GM18907 (cell line): ENCODE data around the gene CEACAM7.
"Not testable (repeated sequence)": the region's sequence is repeated elsewhere in the genome, so short reads cannot be mapped to it uniquely, and the experiment has no call there.

ENCODE experiments used
- ATAC-seq: cut with Tn5 transposase; IDR thresholded peaks from one replicate; pipeline ENCODE4 v1.9.1; 2021; ENCODE audit warnings: mild to moderate bottlenecking, moderate library complexity; ENCODE audit not compliant: unreplicated experiment

The CEACAM7 gene

DNA sequence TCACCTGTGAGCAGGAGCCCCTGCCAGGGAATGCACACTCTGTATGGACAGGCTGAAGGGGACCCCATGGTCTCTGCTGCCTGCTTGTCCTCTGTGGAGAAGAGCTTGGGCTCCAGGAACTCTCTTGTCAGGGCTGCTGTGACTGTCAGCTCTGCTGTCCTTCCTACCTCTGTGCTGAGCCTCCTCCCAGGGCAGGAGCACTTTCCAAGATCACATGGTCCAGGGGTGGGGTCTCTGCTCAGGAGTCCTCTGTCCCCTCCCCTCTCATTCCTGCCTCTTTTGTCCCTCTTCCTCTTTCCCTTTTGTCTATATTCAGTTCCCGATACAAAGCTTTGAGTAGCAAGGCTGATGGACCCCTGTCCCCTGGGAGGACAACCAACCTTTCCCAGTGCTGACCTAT lies at the start of gene CEACAM7:
Gene CEACAM7 (minus strand): TSS at position 173 of the 400 bp plus-strand sequence. CDS start 105 bp downstream, at position 68.
- no peak for ATAC-seq

DNA sequence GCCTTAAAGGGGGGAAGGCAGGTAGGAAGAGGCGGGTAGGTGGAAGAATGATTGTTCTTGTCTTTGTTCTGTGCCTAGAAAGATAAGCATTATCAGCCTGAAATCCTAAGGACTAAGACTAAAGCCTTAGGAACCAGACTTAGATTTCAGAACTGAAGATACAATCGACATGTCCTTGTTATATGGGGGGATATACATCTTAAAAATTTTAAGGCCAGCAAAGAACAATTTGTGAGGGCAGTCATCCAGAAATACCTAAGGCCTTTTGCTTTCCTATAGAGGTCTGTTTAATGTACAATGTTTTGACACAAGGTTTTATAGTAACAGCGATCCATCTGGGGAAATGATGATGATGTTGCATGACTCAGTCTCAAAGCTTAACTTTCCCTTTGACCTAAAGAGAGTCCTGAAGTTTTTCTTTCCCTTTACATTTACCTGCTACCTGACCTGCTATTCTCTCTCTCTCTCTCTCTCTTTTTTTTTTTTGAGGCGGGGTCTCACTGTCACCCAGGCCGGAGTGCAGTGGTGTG lies 47.1 kb upstream of the CEACAM7 start:
- ATAC-seq, result no peak

DNA sequence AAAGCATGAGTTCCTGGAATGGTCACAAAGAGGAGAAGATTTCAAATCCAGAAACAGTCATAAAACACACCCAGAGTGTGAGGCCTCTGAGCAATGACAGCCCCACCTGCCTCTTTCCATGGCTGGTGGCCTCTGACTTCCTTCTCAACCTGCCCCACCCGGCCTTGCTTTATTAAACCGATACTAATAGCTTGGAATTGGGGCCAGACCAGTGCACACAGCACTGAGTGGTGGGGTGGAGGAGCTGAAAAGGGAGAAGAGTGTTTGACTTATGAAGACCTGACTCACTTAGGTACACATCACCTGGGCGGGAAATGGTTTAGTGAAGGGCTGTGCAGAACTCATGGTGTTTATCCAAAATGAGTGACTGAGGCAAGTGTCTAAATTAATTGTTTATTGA lies 46.5 kb upstream of the CEACAM7 start:
- no peak for ATAC-seq

DNA sequence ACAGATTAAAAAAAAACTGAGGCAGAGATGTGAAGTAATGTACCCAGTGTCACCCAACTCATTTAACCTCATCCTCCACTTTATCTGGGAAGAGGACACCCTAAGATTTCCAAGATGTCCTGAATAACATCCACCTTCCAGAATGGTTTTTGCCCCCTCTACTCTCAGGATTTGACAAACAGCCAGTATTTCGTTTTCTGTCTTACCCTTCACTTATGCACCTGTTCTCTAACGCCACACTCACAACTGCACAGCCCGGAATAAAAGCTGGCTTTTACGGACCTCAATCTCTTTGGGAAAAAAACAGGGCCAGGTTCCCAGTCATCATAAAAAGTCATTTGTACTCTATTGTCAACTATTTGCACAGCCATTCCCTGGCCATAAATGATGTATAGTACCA lies 46.1 kb upstream of the CEACAM7 start:
- no peak for ATAC-seq

DNA sequence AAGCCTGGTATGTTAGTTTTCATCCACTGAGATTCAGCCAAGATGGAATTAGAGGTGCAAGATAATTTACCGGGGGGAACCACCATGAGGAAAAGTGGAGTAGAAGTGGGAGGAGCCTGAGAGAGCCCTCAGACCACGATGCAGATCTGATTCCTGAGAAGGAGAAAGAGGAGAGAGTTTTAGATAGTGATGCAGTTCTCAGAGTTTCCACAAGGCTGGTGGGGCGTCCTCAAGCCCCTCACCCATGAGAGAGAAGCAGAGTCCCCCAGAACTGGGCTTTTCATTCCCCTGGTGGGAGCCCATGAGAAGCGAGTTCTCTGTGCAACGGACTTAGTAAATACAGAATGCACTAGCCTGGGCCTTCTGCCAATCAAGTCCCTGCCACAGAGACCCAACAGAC lies 38.4 kb upstream of the CEACAM7 start:
- ATAC-seq, result no peak

DNA sequence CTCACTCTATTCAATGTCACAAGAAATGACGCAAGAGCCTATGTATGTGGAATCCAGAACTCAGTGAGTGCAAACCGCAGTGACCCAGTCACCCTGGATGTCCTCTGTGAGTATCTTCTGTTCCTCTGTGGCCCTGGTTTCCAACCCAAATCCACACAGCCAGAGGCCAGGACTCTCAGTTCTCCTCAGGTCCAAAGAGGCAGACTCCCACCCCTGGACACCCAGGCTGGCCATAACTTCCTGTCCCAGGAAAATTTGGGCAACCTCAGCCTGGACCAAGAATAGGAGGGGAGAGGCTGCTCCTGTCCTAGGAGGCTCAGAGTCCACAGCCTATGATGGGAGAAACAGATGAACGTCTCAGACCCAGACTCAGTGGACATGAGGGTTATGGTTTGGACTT lies 32.0 kb upstream of the CEACAM7 start:
- ATAC-seq, result no peak

DNA sequence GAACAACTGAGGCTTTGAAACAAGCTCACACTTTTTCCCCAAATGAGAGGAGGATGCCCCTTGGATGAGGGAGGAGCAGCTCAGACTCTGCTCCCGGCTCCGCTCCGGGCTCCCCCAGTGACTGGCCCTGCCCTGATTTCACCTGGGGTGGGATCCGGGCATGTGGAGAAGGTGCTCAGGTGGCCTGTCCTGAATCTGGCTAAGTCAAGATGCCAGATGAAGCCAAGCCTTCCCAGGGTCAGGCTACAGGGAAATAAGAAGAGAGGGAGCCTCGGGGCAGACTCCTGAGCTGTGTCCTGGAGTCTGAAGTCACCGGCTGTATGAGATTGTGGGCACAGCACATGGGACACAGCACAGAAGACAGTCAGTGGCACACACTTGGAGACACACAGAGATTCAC lies 30.7 kb upstream of the CEACAM7 start:
- no peak for ATAC-seq

DNA sequence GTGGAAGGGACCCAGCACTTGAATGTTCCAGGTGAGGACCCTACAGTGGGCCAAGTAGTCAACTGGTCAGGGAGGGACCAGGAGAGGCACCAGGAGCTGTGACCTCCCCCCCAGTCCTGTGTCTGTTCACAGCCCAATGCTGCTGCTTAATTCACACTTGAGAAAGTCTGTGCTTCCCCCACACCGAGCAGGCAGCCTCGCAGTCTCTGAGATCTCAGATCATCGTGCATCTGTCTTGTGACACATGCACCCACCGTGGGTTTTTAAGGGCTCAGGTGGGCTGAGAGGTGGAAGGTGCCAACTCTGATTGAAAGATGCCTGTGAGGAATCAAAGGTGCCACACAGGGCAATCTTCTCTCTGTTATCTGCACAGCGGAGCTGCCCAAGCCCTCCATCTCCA lies 26.5 kb upstream of the CEACAM7 start:
- no peak for ATAC-seq

DNA sequence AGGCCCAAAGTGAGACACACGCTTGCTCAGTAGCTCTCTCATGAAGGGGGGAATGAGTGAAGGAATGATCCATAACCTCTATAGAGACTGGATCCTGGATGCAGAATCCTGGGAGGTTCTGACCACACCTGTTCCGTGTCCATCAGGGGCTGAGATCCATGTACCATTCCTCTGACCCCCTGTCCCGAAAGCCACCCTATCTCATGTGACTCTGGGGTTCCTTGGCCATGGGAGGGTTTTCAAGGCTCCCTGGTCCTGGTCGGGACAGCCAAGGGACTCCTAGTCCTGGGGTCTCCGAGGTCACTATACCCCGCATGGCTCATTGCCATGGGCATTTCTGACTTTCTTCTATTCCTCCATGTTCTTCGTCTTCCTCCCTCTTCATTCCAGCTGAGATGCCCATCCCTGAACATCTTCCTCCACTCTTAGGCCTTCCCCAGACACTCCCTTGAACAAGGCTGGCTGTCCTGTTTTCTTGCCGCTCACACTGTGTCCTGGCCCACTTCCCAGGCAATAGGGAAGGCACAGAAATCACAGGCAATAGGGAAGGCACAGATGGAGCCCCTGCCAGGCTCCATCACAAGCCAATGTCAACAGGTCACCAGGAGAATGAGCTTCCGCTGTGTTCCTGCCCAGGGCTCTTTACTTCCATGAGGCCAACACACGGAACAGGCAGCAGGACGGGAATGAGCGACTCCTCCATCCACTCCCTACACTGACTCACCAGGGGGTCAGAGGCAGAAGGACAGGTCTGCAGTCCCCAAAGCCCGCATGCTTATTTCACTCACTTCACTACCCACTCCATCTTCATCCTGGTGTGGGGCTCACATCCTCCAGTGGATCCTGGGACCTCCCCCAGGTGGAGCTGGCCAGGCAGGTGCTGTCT lies 23.5 kb upstream of the CEACAM7 start:
- no peak for ATAC-seq

DNA sequence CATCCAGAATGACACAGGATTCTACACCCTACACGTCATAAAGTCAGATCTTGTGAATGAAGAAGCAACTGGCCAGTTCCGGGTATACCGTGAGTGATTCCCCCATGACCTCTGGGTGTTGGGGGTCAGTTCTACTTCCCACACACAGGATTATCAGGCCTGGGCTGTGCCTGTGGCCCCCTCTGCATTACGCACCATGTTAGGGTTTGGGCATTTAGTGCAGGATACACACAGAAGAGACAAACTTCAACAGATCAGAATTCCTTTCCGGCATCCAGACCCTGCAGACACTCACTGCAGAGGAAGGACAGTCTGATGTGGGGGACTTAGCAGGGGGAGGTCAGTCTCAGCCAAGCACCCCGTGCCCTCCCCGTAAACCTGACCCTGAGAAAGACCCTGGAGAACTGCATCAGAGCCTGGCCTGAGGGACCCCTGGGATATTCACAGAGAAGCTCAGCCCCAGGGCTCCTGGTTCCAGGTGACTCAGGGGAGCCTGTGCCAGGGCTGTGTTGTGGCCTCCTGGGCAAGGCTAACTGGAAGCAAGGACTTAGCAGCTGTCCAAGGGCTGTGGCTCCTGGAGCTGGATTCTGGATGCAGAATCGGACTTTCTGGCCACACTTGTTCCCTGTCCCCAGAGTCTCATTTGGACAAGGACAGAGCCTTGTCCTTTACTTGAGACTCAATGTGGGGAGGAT lies 22.0 kb upstream of the CEACAM7 start:
- no peak for ATAC-seq

DNA sequence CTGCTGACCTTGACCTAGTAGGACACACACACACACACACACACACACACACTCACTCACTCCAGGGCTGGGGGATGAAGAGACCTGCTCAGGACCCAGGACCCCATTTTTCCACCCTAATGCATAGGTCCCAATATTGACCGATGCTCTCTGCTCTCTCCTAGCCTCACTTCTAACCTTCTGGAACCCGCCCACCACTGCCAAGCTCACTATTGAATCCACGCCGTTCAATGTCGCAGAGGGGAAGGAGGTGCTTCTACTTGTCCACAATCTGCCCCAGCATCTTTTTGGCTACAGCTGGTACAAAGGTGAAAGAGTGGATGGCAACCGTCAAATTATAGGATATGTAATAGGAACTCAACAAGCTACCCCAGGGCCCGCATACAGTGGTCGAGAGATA lies 21.4 kb upstream of the CEACAM7 start:
- ATAC-seq, result not testable (repeated sequence)

DNA sequence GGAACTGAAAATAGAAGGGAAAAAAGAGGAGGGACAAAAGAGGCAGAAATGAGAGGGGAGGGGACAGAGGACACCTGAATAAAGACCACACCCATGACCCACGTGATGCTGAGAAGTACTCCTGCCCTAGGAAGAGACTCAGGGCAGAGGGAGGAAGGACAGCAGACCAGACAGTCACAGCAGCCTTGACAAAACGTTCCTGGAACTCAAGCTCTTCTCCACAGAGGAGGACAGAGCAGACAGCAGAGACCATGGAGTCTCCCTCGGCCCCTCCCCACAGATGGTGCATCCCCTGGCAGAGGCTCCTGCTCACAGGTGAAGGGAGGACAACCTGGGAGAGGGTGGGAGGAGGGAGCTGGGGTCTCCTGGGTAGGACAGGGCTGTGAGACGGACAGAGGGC lies 20.4 kb upstream of the CEACAM7 start, which contains the start of gene CEACAM5:
Gene CEACAM5 (plus strand): TSS at position 146 of the 400 bp plus-strand sequence. CDS start 106 bp downstream, at position 252.
- no peak for ATAC-seq

DNA sequence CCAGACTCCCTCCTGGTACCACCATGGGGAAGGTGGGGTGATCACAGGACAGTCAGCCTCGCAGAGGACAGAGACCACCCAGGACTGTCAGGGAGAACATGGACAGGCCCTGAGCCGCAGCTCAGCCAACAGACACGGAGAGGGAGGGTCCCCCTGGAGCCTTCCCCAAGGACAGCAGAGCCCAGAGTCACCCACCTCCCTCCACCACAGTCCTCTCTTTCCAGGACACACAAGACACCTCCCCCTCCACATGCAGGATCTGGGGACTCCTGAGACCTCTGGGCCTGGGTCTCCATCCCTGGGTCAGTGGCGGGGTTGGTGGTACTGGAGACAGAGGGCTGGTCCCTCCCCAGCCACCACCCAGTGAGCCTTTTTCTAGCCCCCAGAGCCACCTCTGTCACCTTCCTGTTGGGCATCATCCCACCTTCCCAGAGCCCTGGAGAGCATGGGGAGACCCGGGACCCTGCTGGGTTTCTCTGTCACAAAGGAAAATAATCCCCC lies 19.9 kb upstream of the CEACAM7 start:
- no peak for ATAC-seq

DNA sequence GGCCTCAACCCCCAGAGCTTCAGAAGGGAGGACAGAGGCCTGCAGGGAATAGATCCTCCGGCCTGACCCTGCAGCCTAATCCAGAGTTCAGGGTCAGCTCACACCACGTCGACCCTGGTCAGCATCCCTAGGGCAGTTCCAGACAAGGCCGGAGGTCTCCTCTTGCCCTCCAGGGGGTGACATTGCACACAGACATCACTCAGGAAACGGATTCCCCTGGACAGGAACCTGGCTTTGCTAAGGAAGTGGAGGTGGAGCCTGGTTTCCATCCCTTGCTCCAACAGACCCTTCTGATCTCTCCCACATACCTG lies 19.4 kb upstream of the CEACAM7 start:
- ATAC-seq, result no peak

DNA sequence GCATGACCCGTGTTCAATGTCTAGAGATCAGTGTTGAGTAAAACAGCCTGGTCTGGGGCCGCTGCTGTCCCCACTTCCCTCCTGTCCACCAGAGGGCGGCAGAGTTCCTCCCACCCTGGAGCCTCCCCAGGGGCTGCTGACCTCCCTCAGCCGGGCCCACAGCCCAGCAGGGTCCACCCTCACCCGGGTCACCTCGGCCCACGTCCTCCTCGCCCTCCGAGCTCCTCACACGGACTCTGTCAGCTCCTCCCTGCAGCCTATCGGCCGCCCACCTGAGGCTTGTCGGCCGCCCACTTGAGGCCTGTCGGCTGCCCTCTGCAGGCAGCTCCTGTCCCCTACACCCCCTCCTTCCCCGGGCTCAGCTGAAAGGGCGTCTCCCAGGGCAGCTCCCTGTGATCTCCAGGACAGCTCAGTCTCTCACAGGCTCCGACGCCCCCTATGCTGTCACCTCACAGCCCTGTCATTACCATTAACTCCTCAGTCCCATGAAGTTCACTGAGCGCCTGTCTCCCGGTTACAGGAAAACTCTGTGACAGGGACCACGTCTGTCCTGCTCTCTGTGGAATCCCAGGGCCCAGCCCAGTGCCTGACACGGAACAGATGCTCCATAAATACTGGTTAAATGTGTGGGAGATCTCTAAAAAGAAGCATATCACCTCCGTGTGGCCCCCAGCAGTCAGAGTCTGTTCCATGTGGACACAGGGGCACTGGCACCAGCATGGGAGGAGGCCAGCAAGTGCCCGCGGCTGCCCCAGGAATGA lies 18.9 kb upstream of the CEACAM7 start:
- ATAC-seq, result peak; percentile 59

DNA sequence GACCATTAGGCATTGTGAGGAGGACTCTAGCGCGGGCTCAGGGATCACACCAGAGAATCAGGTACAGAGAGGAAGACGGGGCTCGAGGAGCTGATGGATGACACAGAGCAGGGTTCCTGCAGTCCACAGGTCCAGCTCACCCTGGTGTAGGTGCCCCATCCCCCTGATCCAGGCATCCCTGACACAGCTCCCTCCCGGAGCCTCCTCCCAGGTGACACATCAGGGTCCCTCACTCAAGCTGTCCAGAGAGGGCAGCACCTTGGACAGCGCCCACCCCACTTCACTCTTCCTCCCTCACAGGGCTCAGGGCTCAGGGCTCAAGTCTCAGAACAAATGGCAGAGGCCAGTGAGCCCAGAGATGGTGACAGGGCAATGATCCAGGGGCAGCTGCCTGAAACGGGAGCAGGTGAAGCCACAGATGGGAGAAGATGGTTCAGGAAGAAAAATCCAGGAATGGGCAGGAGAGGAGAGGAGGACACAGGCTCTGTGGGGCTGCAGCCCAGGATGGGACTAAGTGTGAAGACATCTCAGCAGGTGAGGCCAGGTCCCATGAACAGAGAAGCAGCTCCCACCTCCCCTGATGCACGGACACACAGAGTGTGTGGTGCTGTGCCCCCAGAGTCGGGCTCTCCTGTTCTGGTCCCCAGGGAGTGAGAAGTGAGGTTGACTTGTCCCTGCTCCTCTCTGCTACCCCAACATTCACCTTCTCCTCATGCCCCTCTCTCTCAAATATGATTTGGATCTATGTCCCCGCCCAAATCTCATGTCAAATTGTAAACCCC lies 17.5 kb upstream of the CEACAM7 start:
- ATAC-seq, result no peak

DNA sequence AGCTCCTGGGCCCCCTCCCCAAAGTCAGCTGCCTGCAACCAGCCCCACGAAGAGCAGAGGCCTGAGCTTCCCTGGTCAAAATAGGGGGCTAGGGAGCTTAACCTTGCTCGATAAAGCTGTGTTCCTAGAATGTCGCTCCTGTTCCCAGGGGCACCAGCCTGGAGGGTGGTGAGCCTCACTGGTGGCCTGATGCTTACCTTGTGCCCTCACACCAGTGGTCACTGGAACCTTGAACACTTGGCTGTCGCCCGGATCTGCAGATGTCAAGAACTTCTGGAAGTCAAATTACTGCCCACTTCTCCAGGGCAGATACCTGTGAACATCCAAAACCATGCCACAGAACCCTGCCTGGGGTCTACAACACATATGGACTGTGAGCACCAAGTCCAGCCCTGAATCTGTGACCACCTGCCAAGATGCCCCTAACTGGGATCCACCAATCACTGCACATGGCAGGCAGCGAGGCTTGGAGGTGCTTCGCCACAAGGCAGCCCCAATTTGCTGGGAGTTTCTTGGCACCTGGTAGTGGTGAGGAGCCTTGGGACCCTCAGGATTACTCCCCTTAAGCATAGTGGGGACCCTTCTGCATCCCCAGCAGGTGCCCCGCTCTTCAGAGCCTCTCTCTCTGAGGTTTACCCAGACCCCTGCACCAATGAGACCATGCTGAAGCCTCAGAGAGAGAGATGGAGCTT lies 15.7 kb upstream of the CEACAM7 start:
- ATAC-seq, result no peak

DNA sequence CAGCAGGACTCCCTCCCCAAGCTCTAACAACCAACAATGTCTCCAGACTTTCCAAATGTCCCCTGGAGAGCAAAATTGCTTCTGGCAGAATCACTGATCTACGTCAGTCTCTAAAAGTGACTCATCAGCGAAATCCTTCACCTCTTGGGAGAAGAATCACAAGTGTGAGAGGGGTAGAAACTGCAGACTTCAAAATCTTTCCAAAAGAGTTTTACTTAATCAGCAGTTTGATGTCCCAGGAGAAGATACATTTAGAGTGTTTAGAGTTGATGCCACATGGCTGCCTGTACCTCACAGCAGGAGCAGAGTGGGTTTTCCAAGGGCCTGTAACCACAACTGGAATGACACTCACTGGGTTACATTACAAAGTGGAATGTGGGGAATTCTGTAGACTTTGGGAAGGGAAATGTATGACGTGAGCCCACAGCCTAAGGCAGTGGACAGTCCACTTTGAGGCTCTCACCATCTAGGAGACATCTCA lies 14.1 kb upstream of the CEACAM7 start:
- no peak for ATAC-seq

DNA sequence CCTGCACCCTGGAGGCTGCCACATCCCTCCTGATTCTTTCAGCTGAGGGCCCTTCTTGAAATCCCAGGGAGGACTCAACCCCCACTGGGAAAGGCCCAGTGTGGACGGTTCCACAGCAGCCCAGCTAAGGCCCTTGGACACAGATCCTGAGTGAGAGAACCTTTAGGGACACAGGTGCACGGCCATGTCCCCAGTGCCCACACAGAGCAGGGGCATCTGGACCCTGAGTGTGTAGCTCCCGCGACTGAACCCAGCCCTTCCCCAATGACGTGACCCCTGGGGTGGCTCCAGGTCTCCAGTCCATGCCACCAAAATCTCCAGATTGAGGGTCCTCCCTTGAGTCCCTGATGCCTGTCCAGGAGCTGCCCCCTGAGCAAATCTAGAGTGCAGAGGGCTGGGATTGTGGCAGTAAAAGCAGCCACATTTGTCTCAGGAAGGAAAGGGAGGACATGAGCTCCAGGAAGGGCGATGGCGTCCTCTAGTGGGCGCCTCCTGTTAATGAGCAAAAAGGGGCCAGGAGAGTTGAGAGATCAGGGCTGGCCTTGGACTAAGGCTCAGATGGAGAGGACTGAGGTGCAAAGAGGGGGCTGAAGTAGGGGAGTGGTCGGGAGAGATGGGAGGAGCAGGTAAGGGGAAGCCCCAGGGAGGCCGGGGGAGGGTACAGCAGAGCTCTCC lies 13.5 kb upstream of the CEACAM7 start:
- ATAC-seq, result no peak
